Skeletal muscle cell (primary cell): Measurements from ENCODE around the gene CPA5.

Source experiments
- DNase-seq: peaks from one replicate; pipeline ENCODE4 v3.0.0-alpha.2; 2010; ENCODE audit warnings: low read depth
- H3K4me3 ChIP-seq: 2 replicates; pipeline ENCODE4 v1.5.1; 2011; ENCODE audit warnings: low read depth, mild to moderate bottlenecking, control low read depth, low read length, moderate library complexity

CPA5 gene

GRCh38 chr7:130417213-130417612 is 72.6 kb downstream of the CPA5 start:
- no peak overlapping the region for H3K4me3 ChIP-seq
- no peak for DNase-seq

- H3K4me3 ChIP-seq: no peak overlapping the region
- DNase-seq: no peak
Measured at GRCh38 chr7:130418306-130418705, 73.7 kb downstream of the CPA5 start.
